Measurements from ENCODE around the gene PRKD2.

DNA sequence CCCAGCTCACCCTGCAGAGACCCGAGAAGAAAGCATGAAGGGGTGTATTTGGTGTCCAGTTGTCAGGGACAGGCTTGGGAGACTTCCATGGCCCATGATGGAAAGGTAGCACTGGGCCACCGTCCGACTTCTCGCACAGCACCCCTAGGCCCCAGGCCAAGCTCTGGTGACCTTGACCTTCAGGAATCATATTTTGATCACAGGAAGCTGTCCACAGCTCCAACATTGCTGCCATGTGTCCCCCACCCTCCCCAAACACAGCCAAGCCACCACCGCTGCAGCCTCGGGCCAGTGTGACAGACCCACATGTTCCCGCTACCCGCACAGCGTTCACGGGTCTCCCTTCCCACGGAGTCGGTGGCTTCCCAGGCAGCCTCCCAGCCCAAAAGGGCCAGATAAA, 91.2 kb downstream of the PRKD2 start:
- TF ChIP-seq CTCF (IDR thresholded peaks at IDR 0.05) (no peak), SP1 (CRISPR knock-in tag; conservative IDR thresholded peaks at IDR 0.05) (no peak), CBFB (CRISPR knock-in tag; IDR thresholded peaks at IDR 0.05; ENCODE audit: low read depth) (no peak), E2F4 (CRISPR knock-in tag; IDR thresholded peaks at IDR 0.05; ENCODE audit: borderline replicate concordance, low read depth) (no peak), SMAD4 (CRISPR knock-in tag; IDR thresholded peaks at IDR 0.05) (no peak), ZNF232 (CRISPR knock-in tag; IDR thresholded peaks at IDR 0.05) (no peak), JUN (CRISPR knock-in tag; IDR thresholded peaks at IDR 0.05) (no peak), ZNF512 (CRISPR knock-in tag; IDR thresholded peaks at IDR 0.05; ENCODE audit: borderline replicate concordance) (no peak)
- TF ChIP-seq, protein P1, sequence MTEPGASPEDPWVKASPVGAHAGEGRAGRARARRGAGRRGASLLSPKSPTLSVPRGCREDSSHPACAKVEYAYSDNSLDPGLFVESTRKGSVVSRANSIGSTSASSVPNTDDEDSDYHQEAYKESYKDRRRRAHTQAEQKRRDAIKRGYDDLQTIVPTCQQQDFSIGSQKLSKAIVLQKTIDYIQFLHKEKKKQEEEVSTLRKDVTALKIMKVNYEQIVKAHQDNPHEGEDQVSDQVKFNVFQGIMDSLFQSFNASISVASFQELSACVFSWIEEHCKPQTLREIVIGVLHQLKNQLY (CRISPR knock-in tag; IDR thresholded peaks at IDR 0.05) = no peak
- TF ChIP-seq, protein P2, sequence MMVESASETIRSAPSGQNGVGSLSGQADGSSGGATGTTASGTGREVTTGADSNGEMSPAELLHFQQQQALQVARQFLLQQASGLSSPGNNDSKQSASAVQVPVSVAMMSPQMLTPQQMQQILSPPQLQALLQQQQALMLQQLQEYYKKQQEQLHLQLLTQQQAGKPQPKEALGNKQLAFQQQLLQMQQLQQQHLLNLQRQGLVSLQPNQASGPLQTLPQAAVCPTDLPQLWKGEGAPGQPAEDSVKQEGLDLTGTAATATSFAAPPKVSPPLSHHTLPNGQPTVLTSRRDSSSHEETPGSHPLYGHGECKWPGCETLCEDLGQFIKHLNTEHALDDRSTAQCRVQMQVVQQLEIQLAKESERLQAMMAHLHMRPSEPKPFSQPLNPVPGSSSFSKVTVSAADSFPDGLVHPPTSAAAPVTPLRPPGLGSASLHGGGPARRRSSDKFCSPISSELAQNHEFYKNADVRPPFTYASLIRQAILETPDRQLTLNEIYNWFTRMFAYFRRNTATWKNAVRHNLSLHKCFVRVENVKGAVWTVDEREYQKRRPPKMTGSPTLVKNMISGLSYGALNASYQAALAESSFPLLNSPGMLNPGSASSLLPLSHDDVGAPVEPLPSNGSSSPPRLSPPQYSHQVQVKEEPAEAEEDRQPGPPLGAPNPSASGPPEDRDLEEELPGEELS (CRISPR knock-in tag; IDR thresholded peaks at IDR 0.05) = no peak
